Spleen (tissue), 7 donors: ENCODE measurements around the gene SPHK2.

Source experiments
- CTCF ChIP-seq, 11 experiments: fragments of 200-600 bp in 7 of 11; fragments of 450-650 bp in 4 of 11; sonication (generic) in 4 of 11; IDR thresholded peaks in 8 of 11; conservative IDR thresholded peaks in 3 of 11; 1 replicate in 7 of 11; 2 replicates in 4 of 11; pipeline versions ENCODE4 v1.4.0 to v1.8.0; 2016 to 2021; ENCODE audit warnings: antibody characterized with exemption in 11 of 11, inconsistent platforms in 4 of 11, mild to moderate bottlenecking in 1 of 11
- POLR2A ChIP-seq, 3 donors: fragments of 450-650 bp; IDR thresholded peaks; one replicate each; pipeline ENCODE4 v1.5.1; 2017; ENCODE audit warnings: antibody characterized with exemption in 3 of 3, mild to moderate bottlenecking in 1 of 3
- donor health status: DM: no; HTN: no; CAD: no; lungs with moderate emphysema.
- donor health status: DM: no; HTN: no; CAD: no.
- donor health status: DM: no; HTN: no; CAD: no.

DNA sequence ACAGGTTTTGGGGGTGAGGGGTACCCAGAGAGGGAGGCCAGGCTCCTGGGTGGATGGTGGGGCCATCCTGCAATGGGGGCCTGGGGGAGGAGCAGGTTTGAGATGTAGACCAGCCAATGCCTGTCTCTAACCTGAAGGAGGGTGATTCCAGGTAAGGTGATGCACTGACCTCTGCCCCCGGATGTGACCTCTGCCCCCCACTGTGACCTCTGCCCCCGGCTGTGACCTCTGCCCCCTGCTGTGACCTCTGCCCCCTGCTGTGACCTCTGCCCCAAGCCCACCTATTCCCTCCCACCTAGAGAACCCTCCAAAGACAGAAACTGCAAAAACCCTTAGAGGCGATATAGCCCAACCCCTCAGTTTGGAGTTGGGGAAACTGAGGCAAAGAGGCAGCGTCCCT is 23.1 kb upstream of the SPHK2 start:
- TF ChIP-seq POLR2A (IDR thresholded peaks at IDR 0.05) = no peak
- no peak for TF ChIP-seq CTCF (IDR thresholded peaks at IDR 0.05 in 8 of 11, conservative IDR thresholded peaks at IDR 0.05 in 3 of 11)
